ENCODE measurements around the gene BANF2.

BANF2 gene

DNA sequence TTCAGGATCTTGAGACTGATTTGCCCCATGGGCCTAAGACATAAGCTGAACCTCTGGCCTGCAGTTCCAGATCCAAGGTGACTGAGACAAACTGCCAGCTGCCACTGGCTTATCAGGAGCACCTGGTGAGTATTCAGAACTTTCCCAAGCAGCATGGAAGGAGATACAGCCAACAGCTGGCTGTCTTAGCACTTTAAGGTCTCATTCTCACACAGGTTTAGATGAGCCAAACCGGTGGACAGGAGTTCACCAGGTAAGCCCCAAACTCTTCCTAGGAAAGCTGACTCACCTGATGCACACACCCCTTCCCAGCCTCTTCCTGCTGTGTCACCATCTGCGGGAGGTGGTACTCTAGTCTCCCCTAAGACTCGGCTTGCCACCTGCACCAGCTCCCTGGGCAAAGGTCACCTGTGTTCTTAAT is at the start of gene BANF2:
Gene BANF2 (plus strand): TSS at position 36 of the 421 bp plus-strand sequence. CDS start 25,060 bp downstream, outside the sequence.
- ChIA-PET POLR2A (no interaction called here), CTCF (interaction anchor here (1.1 kb wide), 1 partner anchor 160 kb away, joined by 3 read pairs; no protein-coding TSS in a partner anchor)
- TF ChIP-seq BHLHE40 (IDR thresholded peaks at IDR 0.05; ENCODE audit: borderline replicate concordance) (no peak), LEF1 (IDR thresholded peaks at IDR 0.05; ENCODE audit: borderline replicate concordance) (no peak), PKNOX1 (IDR thresholded peaks at IDR 0.05) (no peak), HDGF (IDR thresholded peaks at IDR 0.05; ENCODE audit: borderline replicate concordance) (no peak), ZNF384 (IDR thresholded peaks at IDR 0.05) (no peak), NFRKB (IDR thresholded peaks at IDR 0.05) (no peak), ARNT (IDR thresholded peaks at IDR 0.05) (no peak), TARDBP (IDR thresholded peaks at IDR 0.05) (no peak), L3MBTL2 (conservative IDR thresholded peaks at IDR 0.05) (no peak), CTBP1 (IDR thresholded peaks at IDR 0.05; ENCODE audit: borderline replicate concordance) (no peak), FOXK2 (IDR thresholded peaks at IDR 0.05) (no peak), FOXM1 (IDR thresholded peaks at IDR 0.05; ENCODE audit: borderline replicate concordance) (no peak), ELF4 (IDR thresholded peaks at IDR 0.05) (no peak), SUZ12 (IDR thresholded peaks at IDR 0.05) (no peak), SP1 (IDR thresholded peaks at IDR 0.05) (no peak), FOXA1 (IDR thresholded peaks at IDR 0.05) (no peak)

GRCh38 chr20:17650301-17651128 is 49.3 kb upstream of the BANF2 start:
- ChIA-PET POLR2A (no interaction called here), CTCF (no interaction called here)
- TF ChIP-seq CTBP1 (IDR thresholded peaks at IDR 0.05; ENCODE audit: borderline replicate concordance) (no peak), NFRKB (IDR thresholded peaks at IDR 0.05) (no peak), ELF4 (IDR thresholded peaks at IDR 0.05) (no peak), FOXM1 (IDR thresholded peaks at IDR 0.05; ENCODE audit: borderline replicate concordance) (no peak), SP1 (IDR thresholded peaks at IDR 0.05) (no peak), L3MBTL2 (conservative IDR thresholded peaks at IDR 0.05) (no peak), FOXA1 (IDR thresholded peaks at IDR 0.05) (no peak), ARNT (IDR thresholded peaks at IDR 0.05) (no peak), PKNOX1 (IDR thresholded peaks at IDR 0.05) (no peak), LEF1 (IDR thresholded peaks at IDR 0.05; ENCODE audit: borderline replicate concordance) (no peak), FOXK2 (IDR thresholded peaks at IDR 0.05) (no peak), SUZ12 (IDR thresholded peaks at IDR 0.05) (no peak), BHLHE40 (IDR thresholded peaks at IDR 0.05; ENCODE audit: borderline replicate concordance) (no peak), ZNF384 (IDR thresholded peaks at IDR 0.05) (no peak), TARDBP (IDR thresholded peaks at IDR 0.05) (no peak), HDGF (IDR thresholded peaks at IDR 0.05; ENCODE audit: borderline replicate concordance) (no peak)
- DNase-seq (ENCODE audit: extremely low spot score): no peak

More for the DNA sequence above, at the start of gene BANF2:
- no peak for DNase-seq (ENCODE audit: extremely low spot score)

GRCh38 chr20:17651129-17651759 is 48.5 kb upstream of the BANF2 start:
- ChIA-PET CTCF (no interaction called here), POLR2A (no interaction called here)
- DNase-seq (ENCODE audit: extremely low spot score): no peak
- TF ChIP-seq L3MBTL2 (conservative IDR thresholded peaks at IDR 0.05): no peak
- no peak for TF ChIP-seq PKNOX1 (IDR thresholded peaks at IDR 0.05)
- TF ChIP-seq NFRKB (IDR thresholded peaks at IDR 0.05): no peak
- no peak for TF ChIP-seq ZNF384 (IDR thresholded peaks at IDR 0.05)
- TF ChIP-seq ELF4 (IDR thresholded peaks at IDR 0.05): no peak
- TF ChIP-seq FOXA1 (IDR thresholded peaks at IDR 0.05): no peak
- no peak for TF ChIP-seq HDGF (IDR thresholded peaks at IDR 0.05; ENCODE audit: borderline replicate concordance)
- no peak for TF ChIP-seq CTBP1 (IDR thresholded peaks at IDR 0.05; ENCODE audit: borderline replicate concordance)
- TF ChIP-seq FOXM1 (IDR thresholded peaks at IDR 0.05; ENCODE audit: borderline replicate concordance): no peak
- no peak for TF ChIP-seq ARNT (IDR thresholded peaks at IDR 0.05)
- no peak for TF ChIP-seq FOXK2 (IDR thresholded peaks at IDR 0.05)
- no peak for TF ChIP-seq SP1 (IDR thresholded peaks at IDR 0.05)
- TF ChIP-seq LEF1 (IDR thresholded peaks at IDR 0.05; ENCODE audit: borderline replicate concordance): no peak
- no peak for TF ChIP-seq BHLHE40 (IDR thresholded peaks at IDR 0.05; ENCODE audit: borderline replicate concordance)
- TF ChIP-seq SUZ12 (IDR thresholded peaks at IDR 0.05): no peak
- no peak for TF ChIP-seq TARDBP (IDR thresholded peaks at IDR 0.05)

DNA sequence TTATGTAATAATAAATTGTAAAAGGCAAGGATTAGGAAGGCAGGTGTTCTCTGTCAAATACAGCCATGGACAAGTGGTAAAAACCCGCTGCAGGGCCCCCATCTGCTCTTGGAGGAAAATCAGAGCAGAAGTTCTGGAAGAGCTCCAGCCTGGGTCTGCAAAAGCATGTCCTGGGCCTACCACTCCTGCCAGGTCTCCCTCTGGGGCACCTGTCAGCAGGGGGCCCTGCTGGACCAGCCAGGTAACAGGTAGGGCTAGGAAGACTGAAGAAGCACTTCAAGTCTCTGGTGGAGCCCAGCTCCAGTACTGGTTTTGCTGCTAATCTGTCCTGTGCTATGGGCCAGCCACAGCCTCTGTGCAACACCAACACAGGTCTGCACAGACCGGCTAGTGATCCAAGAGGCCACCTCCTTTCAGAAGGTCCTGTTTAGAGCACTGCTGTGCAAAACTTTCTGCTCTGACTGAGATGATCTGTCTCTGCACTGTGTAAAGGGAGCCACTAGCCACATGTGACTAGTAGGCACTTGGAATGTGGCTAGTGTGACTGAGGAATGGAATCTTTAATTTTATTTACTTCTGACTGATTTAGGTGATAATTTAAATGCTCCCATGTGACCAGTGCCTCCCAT is 47.9 kb upstream of the BANF2 start:
- no peak for TF ChIP-seq ELF4 (IDR thresholded peaks at IDR 0.05)
- no peak for TF ChIP-seq NFRKB (IDR thresholded peaks at IDR 0.05)
- TF ChIP-seq TARDBP (IDR thresholded peaks at IDR 0.05): no peak
- no peak for TF ChIP-seq L3MBTL2 (conservative IDR thresholded peaks at IDR 0.05)

GRCh38 chr20:17652411-17652810 is 47.4 kb upstream of the BANF2 start:
- no peak for DNase-seq (ENCODE audit: extremely low spot score)
- ChIA-PET CTCF (no interaction called here), POLR2A (no interaction called here)
- TF ChIP-seq HDGF (IDR thresholded peaks at IDR 0.05; ENCODE audit: borderline replicate concordance) (no peak), ELF4 (IDR thresholded peaks at IDR 0.05) (no peak), NFRKB (IDR thresholded peaks at IDR 0.05) (no peak), FOXM1 (IDR thresholded peaks at IDR 0.05; ENCODE audit: borderline replicate concordance) (no peak), SP1 (IDR thresholded peaks at IDR 0.05) (no peak), SUZ12 (IDR thresholded peaks at IDR 0.05) (no peak), FOXK2 (IDR thresholded peaks at IDR 0.05) (no peak), ARNT (IDR thresholded peaks at IDR 0.05) (no peak), ZNF384 (IDR thresholded peaks at IDR 0.05) (no peak), PKNOX1 (IDR thresholded peaks at IDR 0.05) (no peak), L3MBTL2 (conservative IDR thresholded peaks at IDR 0.05) (no peak), CTBP1 (IDR thresholded peaks at IDR 0.05; ENCODE audit: borderline replicate concordance) (no peak), LEF1 (IDR thresholded peaks at IDR 0.05; ENCODE audit: borderline replicate concordance) (no peak), TARDBP (IDR thresholded peaks at IDR 0.05) (no peak), BHLHE40 (IDR thresholded peaks at IDR 0.05; ENCODE audit: borderline replicate concordance) (no peak), FOXA1 (IDR thresholded peaks at IDR 0.05) (no peak)

More for the DNA sequence above, 47.9 kb upstream of the BANF2 start:
- no peak for DNase-seq (ENCODE audit: extremely low spot score)
- POLR2A ChIA-PET: no interaction called here
- CTCF ChIA-PET: no interaction called here
